ENCODE results near the gene ALAS1.

GRCh38 chr3:52149726-52150125 lies 48.2 kb upstream of the ALAS1 start:
- TF ChIP-seq CTCF (IDR thresholded peaks at IDR 0.05) (no peak), POLR2A (IDR thresholded peaks at IDR 0.05) (no peak)

Measured in body of pancreas (tissue), 4 donors.